Left ventricle myocardium inferior (tissue), 1 donor: Measurements from ENCODE around the gene PALLD. TPM values are rescaled to one million over a fixed set of nuclear protein-coding genes. Genes with fewer than 3 reads are reported as not detected.

ENCODE experiments used
- DNase-seq: peaks from one replicate; pipeline ENCODE4 v3.0.0-alpha.2; 2020
- H3K27ac ChIP-seq: fragments of 200-600 bp; replicated peaks from 2 replicates; pipeline ENCODE4 v1.8.0; 2021
- H3K27me3 ChIP-seq: fragments of 200-600 bp; 2 replicates; pipeline ENCODE4 v1.8.0; 2021; ENCODE audit warnings: low read depth
- H3K36me3 ChIP-seq: fragments of 200-600 bp; 2 replicates; pipeline ENCODE4 v1.8.0; 2021
- H3K4me1 ChIP-seq: fragments of 200-600 bp; 2 replicates; pipeline ENCODE4 v1.8.0; 2021
- H3K4me3 ChIP-seq: fragments of 200-600 bp; 2 replicates; pipeline ENCODE4 v1.8.0; 2021; ENCODE audit warnings: mild to moderate bottlenecking, moderate library complexity
- H3K9me3 ChIP-seq: fragments of 200-600 bp; replicated peaks from 2 replicates; pipeline ENCODE4 v1.8.0; 2021
- intact Hi-C: fragments of 100-400 bp; cut with micrococcal nuclease; formaldehyde crosslinking; loops from one replicate; pipeline ENCODE4 v1.11.0; 2022
- total RNA-seq: library from RNA; stranded (reverse); fragmentation: NEBNext Ultra II Directional; extraction: Animal tissue kit (Norgen Biotek cat#: 25700); gene quantifications from one replicate; pipeline ENCODE4 v1.2.1, GENCODE V29; 2021
- TF ChIP-seq, protein P1 (sequence below): fragments of 200-600 bp; IDR thresholded peaks from 2 replicates; pipeline ENCODE4 v1.8.0; 2021; ENCODE audit warnings: antibody characterized with exemption, mild to moderate bottlenecking, borderline replicate concordance
- donor health status: DM: no; HTN: yes; CAD: no; lungs with severe emphysema.

The PALLD gene
- total RNA-seq, 1 donor from 2014 or later, result 871 TPM

GRCh38 chr4:168592676-168593075 is 95.8 kb downstream of the PALLD start:
- no peak for DNase-seq
- intact Hi-C loops, result no loop called here
- TF ChIP-seq, protein P1, sequence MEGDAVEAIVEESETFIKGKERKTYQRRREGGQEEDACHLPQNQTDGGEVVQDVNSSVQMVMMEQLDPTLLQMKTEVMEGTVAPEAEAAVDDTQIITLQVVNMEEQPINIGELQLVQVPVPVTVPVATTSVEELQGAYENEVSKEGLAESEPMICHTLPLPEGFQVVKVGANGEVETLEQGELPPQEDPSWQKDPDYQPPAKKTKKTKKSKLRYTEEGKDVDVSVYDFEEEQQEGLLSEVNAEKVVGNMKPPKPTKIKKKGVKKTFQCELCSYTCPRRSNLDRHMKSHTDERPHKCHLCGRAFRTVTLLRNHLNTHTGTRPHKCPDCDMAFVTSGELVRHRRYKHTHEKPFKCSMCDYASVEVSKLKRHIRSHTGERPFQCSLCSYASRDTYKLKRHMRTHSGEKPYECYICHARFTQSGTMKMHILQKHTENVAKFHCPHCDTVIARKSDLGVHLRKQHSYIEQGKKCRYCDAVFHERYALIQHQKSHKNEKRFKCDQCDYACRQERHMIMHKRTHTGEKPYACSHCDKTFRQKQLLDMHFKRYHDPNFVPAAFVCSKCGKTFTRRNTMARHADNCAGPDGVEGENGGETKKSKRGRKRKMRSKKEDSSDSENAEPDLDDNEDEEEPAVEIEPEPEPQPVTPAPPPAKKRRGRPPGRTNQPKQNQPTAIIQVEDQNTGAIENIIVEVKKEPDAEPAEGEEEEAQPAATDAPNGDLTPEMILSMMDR, result no peak
- H3K36me3 ChIP-seq, result no peaks in the 10 kb centered on the region
- no peaks in the 10 kb centered on the region for H3K9me3 ChIP-seq
- H3K27me3 ChIP-seq, result no peaks in the 10 kb centered on the region
- H3K4me3 ChIP-seq, result no peak overlapping the region
- H3K4me1 ChIP-seq, result peaks cover 48% of the 10 kb centered on the region
- no peak overlapping the region for H3K27ac ChIP-seq

GRCh38 chr4:168593399-168593798 is 96.5 kb downstream of the PALLD start:
- Histone ChIP-seq H3K4me3 (no peak overlapping the region), H3K27ac (peak overlapping the region; percentile 10), H3K4me1 (peaks cover 48% of the 10 kb centered on the region), H3K9me3 (no peaks in the 10 kb centered on the region), H3K27me3 (no peaks in the 10 kb centered on the region), H3K36me3 (no peaks in the 10 kb centered on the region)
- no peak for DNase-seq
- intact Hi-C loops, result no loop called here
- TF ChIP-seq, protein P1, result no peak

DNA sequence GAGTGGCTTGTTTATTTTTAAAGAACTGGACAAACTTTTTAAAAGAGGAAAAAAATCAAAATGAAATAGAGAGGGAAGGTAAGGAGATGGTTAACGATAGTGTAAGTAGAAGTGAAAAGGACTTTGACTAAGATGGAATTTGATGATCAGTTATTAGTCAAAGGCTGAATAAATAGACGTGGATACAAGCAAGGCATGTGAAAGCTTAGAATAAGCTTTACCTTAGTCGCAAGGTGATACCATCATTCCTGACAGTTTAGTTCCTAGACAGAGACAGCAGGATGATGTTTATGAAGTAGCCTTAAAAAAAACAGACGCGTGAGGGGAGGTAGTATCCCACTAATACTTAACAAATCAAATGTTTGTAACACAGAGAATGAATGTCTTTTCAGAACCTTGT is 97.3 kb downstream of the PALLD start:
- peaks cover 48% of the 10 kb centered on the region for H3K4me1 ChIP-seq
- H3K4me3 ChIP-seq, result no peak overlapping the region
- H3K9me3 ChIP-seq, result no peaks in the 10 kb centered on the region
- H3K36me3 ChIP-seq, result no peaks in the 10 kb centered on the region
- peak overlapping the region; percentile 41 for H3K27ac ChIP-seq
- no peaks in the 10 kb centered on the region for H3K27me3 ChIP-seq
- intact Hi-C loops, result no loop called here
- TF ChIP-seq, protein P1, result no peak
- no peak for DNase-seq

GRCh38 chr4:168598191-168598590 is 101.3 kb downstream of the PALLD start:
- TF ChIP-seq, protein P1, result no peak
- H3K4me1 ChIP-seq, result peaks cover 53% of the 10 kb centered on the region
- H3K27me3 ChIP-seq, result no peaks in the 10 kb centered on the region
- H3K4me3 ChIP-seq, result no peak overlapping the region
- intact Hi-C loops, result no loop called here
- no peak for DNase-seq
- H3K9me3 ChIP-seq, result no peaks in the 10 kb centered on the region
- H3K36me3 ChIP-seq, result no peaks in the 10 kb centered on the region
- peak overlapping the region; percentile 59 for H3K27ac ChIP-seq

DNA sequence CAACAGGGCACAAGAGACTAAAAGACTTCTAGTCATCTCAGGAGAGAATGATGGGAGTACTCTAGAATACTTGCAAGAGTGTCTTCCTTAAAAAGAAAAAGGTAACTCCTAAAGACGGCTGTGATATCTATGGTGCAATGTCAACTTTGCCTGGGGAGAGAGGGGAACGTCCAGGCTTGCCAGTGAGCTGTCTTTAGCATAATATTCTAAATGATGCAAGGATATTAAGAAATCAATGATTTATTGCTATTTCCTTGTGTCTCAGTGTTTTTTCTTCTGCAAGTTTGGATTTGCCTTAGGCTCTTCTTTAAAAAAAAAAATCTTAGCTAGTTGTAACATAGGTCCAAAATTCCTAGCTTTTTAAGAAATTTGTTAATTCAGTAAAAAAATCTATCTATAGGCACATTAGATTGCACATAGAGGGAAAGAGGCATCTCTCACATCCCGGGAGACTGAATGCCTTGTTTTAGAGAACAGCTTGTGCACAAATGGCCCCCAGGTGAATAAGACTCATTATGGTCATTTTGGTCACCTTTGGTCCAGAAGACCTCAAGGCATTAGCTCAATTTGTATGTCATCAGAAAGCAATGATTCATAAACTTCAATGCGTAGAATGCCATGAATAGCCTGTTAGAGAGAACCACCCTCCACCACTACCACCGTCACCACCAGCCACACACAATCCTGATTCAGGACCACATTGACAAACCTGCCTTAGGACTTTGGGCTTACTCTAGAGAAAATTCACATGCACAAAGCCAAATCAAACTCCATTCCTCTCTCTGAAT is 104.1 kb downstream of the PALLD start:
- no peak for DNase-seq
- H3K4me1 ChIP-seq, result peaks cover 60% of the 10 kb centered on the region
- H3K4me3 ChIP-seq, result no peak overlapping the region
- no peaks in the 10 kb centered on the region for H3K27me3 ChIP-seq
- intact Hi-C loops, result no loop called here
- TF ChIP-seq, protein P1, result no peak
- no peaks in the 10 kb centered on the region for H3K9me3 ChIP-seq
- peak overlapping the region; percentile 41 for H3K27ac ChIP-seq
- H3K36me3 ChIP-seq, result no peaks in the 10 kb centered on the region
